Mucosa of stomach (tissue), 1 donor: ENCODE data around the gene LIF.

Source experiments
- H3K27me3 ChIP-seq: one replicate; pipeline ENCODE4 v1.7.0; 2013; ENCODE audit warnings: mild to moderate bottlenecking, low read length; ENCODE audit not compliant: control insufficient read depth, insufficient read depth
- H3K36me3 ChIP-seq: one replicate; pipeline ENCODE4 v1.7.0; 2013; ENCODE audit warnings: low read length; ENCODE audit not compliant: control insufficient read depth, insufficient read depth
- H3K4me1 ChIP-seq: one replicate; pipeline ENCODE4 v1.7.0; 2013; ENCODE audit warnings: mild to moderate bottlenecking, low read length; ENCODE audit not compliant: control insufficient read depth, insufficient read depth
- H3K4me3 ChIP-seq: one replicate; pipeline ENCODE4 v1.7.0; 2013; ENCODE audit warnings: low read length
- H3K9ac ChIP-seq: one replicate; pipeline ENCODE4 v1.7.0; 2013; ENCODE audit warnings: mild to moderate bottlenecking, low read length, moderate library complexity
- H3K9me3 ChIP-seq: one replicate; pipeline ENCODE4 v1.7.0; 2013; ENCODE audit warnings: mild to moderate bottlenecking, low read length, moderate library complexity; ENCODE audit not compliant: control insufficient read depth
- donor health status: Pancreatic carcinoma.

Gene LIF

GRCh38 chr22:30253205-30253852, 6.8 kb upstream of the LIF start:
- Histone ChIP-seq H3K9me3 (no peaks in the 10 kb centered on the region), H3K4me3 (no peak overlapping the region), H3K36me3 (no peaks in the 10 kb centered on the region), H3K27me3 (peaks cover 6% of the 10 kb centered on the region), H3K4me1 (peaks cover 44% of the 10 kb centered on the region), H3K9ac (peak overlapping the region; percentile 62)

GRCh38 chr22:30252411-30253204, 6.0 kb upstream of the LIF start:
- Histone ChIP-seq H3K9ac (peak overlapping the region; percentile 18), H3K36me3 (no peaks in the 10 kb centered on the region), H3K4me3 (no peak overlapping the region), H3K4me1 (peaks cover 44% of the 10 kb centered on the region), H3K9me3 (no peaks in the 10 kb centered on the region), H3K27me3 (peaks cover 6% of the 10 kb centered on the region)

- peaks cover 50% of the 10 kb centered on the region for H3K4me1 ChIP-seq
- no peaks in the 10 kb centered on the region for H3K9me3 ChIP-seq
- H3K27me3 ChIP-seq: peaks cover 6% of the 10 kb centered on the region
- no peak overlapping the region for H3K9ac ChIP-seq
- no peak overlapping the region for H3K4me3 ChIP-seq
- no peaks in the 10 kb centered on the region for H3K36me3 ChIP-seq
These were observed 5.2 kb upstream of the LIF start for GRCh38 chr22:30251711-30252110.

- no peak overlapping the region for H3K9ac ChIP-seq
- H3K4me3 ChIP-seq: no peak overlapping the region
- peaks cover 46% of the 10 kb centered on the region for H3K4me1 ChIP-seq
- peaks cover 10% of the 10 kb centered on the region for H3K27me3 ChIP-seq
- no peaks in the 10 kb centered on the region for H3K36me3 ChIP-seq
- H3K9me3 ChIP-seq: no peaks in the 10 kb centered on the region
These were observed 4.2 kb upstream of the LIF start for GRCh38 chr22:30250661-30251267.

- Histone ChIP-seq H3K9ac (no peak overlapping the region), H3K27me3 (peaks cover 13% of the 10 kb centered on the region), H3K4me1 (peaks cover 51% of the 10 kb centered on the region), H3K9me3 (no peaks in the 10 kb centered on the region), H3K4me3 (no peak overlapping the region), H3K36me3 (no peaks in the 10 kb centered on the region)
These were observed 3.5 kb upstream of the LIF start for GRCh38 chr22:30250039-30250565.

GRCh38 chr22:30249049-30250038, 2.8 kb upstream of the LIF start:
- Histone ChIP-seq H3K4me3 (no peak overlapping the region), H3K36me3 (no peaks in the 10 kb centered on the region), H3K9ac (no peak overlapping the region), H3K9me3 (no peaks in the 10 kb centered on the region), H3K27me3 (peaks cover 13% of the 10 kb centered on the region), H3K4me1 (peaks cover 54% of the 10 kb centered on the region)

- H3K36me3 ChIP-seq: no peaks in the 10 kb centered on the region
- H3K4me1 ChIP-seq: peaks cover 49% of the 10 kb centered on the region
- peaks cover 13% of the 10 kb centered on the region for H3K27me3 ChIP-seq
- no peak overlapping the region for H3K4me3 ChIP-seq
- H3K9ac ChIP-seq: no peak overlapping the region
- H3K9me3 ChIP-seq: no peaks in the 10 kb centered on the region
These were observed 1.9 kb upstream of the LIF start for GRCh38 chr22:30248484-30248883.

GRCh38 chr22:30247974-30248373, 1.4 kb upstream of the LIF start:
- Histone ChIP-seq H3K4me1 (peaks cover 45% of the 10 kb centered on the region), H3K9me3 (no peaks in the 10 kb centered on the region), H3K9ac (no peak overlapping the region), H3K27me3 (peaks cover 13% of the 10 kb centered on the region), H3K36me3 (no peaks in the 10 kb centered on the region), H3K4me3 (no peak overlapping the region)

- Histone ChIP-seq H3K36me3 (no peaks in the 10 kb centered on the region), H3K4me3 (no peak overlapping the region), H3K27me3 (peaks cover 13% of the 10 kb centered on the region), H3K9me3 (no peaks in the 10 kb centered on the region), H3K9ac (no peak overlapping the region), H3K4me1 (peaks cover 41% of the 10 kb centered on the region)
These were observed 1.0 kb upstream of the LIF start for GRCh38 chr22:30247561-30247960.

GRCh38 chr22:30246814-30247376, 336 bp upstream of the LIF start:
- Histone ChIP-seq H3K27me3 (peaks cover 13% of the 10 kb centered on the region), H3K9me3 (no peaks in the 10 kb centered on the region), H3K9ac (peak overlapping the region; percentile 73), H3K4me1 (peaks cover 39% of the 10 kb centered on the region), H3K4me3 (peak overlapping the region; percentile 50), H3K36me3 (no peaks in the 10 kb centered on the region)
